H1 (cell line): ENCODE data around the gene ARHGAP22.

Experiments
- CTCF ChIP-seq, 3 experiments: IDR thresholded peaks; 1 replicate in 2 of 3; 2 replicates in 1 of 3; pipeline versions ENCODE4 v1.5.1 to v1.6.1; 2011; ENCODE audit warnings: low read length in 3 of 3, mild to moderate bottlenecking in 3 of 3, inconsistent platforms in 2 of 3, low read depth in 1 of 3, moderate library complexity in 1 of 3; ENCODE audit not compliant: insufficient read depth in 1 of 3; ENCODE audit errors: control extremely low read depth in 1 of 3
- NANOG ChIP-seq: IDR thresholded peaks from 2 replicates; pipeline ENCODE4 v1.6.1; 2011; ENCODE audit warnings: low read length, low read depth, mild to moderate bottlenecking, inconsistent platforms; ENCODE audit not compliant: insufficient read depth, poor library complexity, severe bottlenecking
- POLR2A ChIP-seq, 2 experiments: IDR thresholded peaks; 1 replicate in 1 of 2; 2 replicates in 1 of 2; pipeline ENCODE4 v1.6.1; 2011; ENCODE audit warnings: low read depth in 2 of 2, low read length in 2 of 2, mild to moderate bottlenecking in 2 of 2; ENCODE audit errors: control extremely low read depth in 1 of 2
- SUZ12 ChIP-seq: fragments of 200-600 bp; sonication (generic); IDR thresholded peaks from 2 replicates; pipeline ENCODE4 v1.6.1; 2012; ENCODE audit warnings: mild to moderate bottlenecking, inconsistent platforms, low read length, moderate library complexity, mixed read lengths
- TAF1 ChIP-seq: IDR thresholded peaks from 2 replicates; pipeline ENCODE4 v1.6.1; 2011; ENCODE audit warnings: mild to moderate bottlenecking, low read depth, low read length
- TEAD4 ChIP-seq: IDR thresholded peaks from 2 replicates; pipeline ENCODE4 v1.6.1; 2012; ENCODE audit warnings: low read depth, low read length, inconsistent platforms, mixed read lengths
- TF ChIP-seq, protein P1 (sequence below): IDR thresholded peaks from 2 replicates; pipeline ENCODE4 v1.6.1; 2012; ENCODE audit warnings: inconsistent platforms

DNA sequence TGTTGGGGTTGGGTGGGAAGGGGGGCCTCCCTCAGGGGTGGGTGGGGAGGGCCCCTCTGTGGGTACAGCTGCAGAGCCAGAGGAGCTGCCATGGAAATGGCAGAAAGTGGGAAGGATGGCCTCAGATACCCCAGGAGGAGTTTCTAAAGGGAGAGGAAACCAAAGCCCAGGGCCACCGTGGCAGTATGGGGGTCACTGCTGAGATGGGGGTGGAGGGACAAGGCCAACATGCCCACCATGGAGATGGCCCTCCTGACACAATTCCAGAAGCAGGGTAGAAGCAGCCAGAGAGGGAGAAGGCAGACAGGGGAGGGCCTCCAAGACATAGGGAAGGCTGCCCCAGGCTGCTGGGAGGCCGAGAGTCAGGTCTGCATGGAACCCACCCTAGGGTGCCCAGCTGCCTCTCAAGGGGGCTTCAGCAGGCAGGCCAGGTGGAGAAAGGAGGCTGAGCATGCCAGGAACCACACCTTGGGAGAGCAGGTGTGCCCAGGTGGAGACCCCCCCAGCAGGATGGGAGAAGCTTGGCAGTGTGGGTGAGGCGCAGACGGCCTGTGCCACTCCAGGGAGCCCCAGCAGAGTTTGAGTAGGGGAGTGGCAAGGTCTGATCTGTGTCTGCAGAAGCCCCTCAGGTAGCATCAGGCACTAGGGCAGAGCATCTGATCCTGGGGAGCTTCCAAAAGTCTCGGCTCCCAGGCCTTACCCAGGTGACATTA lies 146.8 kb downstream of the ARHGAP22 start:
- TF ChIP-seq POLR2A (IDR thresholded peaks at IDR 0.05; ENCODE audit: control extremely low read depth in 1 of 2, low read depth in 2 of 2, low read length in 2 of 2) (no peak), TAF1 (no peak), NANOG (no peak), TEAD4 (no peak), CTCF (IDR thresholded peaks at IDR 0.05; ENCODE audit: control extremely low read depth in 1 of 3, insufficient read depth in 1 of 3, low read depth in 1 of 3, low read length in 3 of 3) (no peak), SUZ12 (no peak)
- TF ChIP-seq, protein P1, sequence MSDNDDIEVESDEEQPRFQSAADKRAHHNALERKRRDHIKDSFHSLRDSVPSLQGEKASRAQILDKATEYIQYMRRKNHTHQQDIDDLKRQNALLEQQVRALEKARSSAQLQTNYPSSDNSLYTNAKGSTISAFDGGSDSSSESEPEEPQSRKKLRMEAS, result no peak
